Adrenal gland (tissue), 5 donors: ENCODE data around the gene LDLRAD2.

Experiments
- POLR2A ChIP-seq, 2 donors: fragments of 450-650 bp; IDR thresholded peaks; one replicate each; pipeline ENCODE4 v1.6.1; 2017; ENCODE audit warnings: antibody characterized with exemption in 2 of 2, mild to moderate bottlenecking in 2 of 2, moderate library complexity in 1 of 2
- TF ChIP-seq, protein P1 (sequence below), 6 experiments: fragments of 450-650 bp in 4 of 6; fragments of 200-600 bp in 2 of 6; sonication (generic) in 1 of 6; IDR thresholded peaks; 1 replicate in 5 of 6; 2 replicates in 1 of 6; pipeline versions ENCODE4 v1.5.1 to v1.8.0; 2016 to 2021; ENCODE audit warnings: antibody characterized with exemption in 6 of 6, mild to moderate bottlenecking in 2 of 6, moderate library complexity in 1 of 6
- donor health status: DM: no; HTN: no; CAD: no.

DNA sequence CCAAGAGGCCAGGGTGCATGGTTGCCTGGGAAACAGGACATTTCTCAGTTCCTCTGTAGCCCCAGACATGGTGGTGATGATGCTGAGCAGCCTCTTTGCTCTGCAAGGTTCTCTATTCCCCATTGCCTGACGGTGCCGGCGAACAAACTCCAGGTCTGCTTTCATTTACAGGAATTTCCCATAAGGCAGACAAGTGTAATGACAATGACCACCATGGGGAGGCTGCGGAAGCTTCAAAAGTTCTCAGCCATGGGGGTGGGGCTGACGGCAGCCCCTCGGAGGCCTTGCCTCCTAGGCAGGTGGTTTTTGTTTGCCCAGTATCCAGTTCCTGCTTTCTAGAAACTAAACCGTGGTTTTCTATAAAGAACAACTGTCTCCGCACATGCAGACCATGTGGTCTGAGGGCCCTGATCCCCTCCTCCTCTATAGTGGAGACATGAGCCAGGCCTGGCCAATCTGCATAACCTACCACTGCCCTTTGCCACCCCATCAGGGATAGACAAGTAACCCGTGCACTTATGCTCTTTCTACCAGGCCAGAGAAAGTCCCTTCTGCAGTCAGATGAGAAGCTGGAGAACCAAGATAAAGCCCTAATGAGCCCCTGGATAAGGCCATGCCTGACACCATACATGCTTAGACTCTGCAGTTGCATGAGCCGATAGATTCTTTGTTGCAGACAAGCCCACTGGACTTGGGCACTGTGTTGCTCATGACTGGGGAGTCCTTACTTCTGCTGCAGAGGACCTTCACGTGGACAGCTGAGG, 54.1 kb downstream of the LDLRAD2 start:
- TF ChIP-seq, protein P1, sequence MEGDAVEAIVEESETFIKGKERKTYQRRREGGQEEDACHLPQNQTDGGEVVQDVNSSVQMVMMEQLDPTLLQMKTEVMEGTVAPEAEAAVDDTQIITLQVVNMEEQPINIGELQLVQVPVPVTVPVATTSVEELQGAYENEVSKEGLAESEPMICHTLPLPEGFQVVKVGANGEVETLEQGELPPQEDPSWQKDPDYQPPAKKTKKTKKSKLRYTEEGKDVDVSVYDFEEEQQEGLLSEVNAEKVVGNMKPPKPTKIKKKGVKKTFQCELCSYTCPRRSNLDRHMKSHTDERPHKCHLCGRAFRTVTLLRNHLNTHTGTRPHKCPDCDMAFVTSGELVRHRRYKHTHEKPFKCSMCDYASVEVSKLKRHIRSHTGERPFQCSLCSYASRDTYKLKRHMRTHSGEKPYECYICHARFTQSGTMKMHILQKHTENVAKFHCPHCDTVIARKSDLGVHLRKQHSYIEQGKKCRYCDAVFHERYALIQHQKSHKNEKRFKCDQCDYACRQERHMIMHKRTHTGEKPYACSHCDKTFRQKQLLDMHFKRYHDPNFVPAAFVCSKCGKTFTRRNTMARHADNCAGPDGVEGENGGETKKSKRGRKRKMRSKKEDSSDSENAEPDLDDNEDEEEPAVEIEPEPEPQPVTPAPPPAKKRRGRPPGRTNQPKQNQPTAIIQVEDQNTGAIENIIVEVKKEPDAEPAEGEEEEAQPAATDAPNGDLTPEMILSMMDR (IDR thresholded peaks at IDR 0.05), result no peak
- no peak for TF ChIP-seq POLR2A (IDR thresholded peaks at IDR 0.05)
